Measurements from ENCODE around the gene LPIN1.
A peak's percentile ranks its signal among the peaks of the same experiment; 100 is the strongest.

The LPIN1 gene

GRCh38 chr2:11872247-11872947 lies 126.0 kb downstream of the LPIN1 start:
- DNase-seq = peak; percentile 51

GRCh38 chr2:11872948-11873269 lies 126.5 kb downstream of the LPIN1 start:
- DNase-seq = no peak

GRCh38 chr2:11873356-11874154 lies 127.1 kb downstream of the LPIN1 start:
- DNase-seq = no peak

- no peak for DNase-seq
Measured at GRCh38 chr2:11874861-11875260, 128.4 kb downstream of the LPIN1 start.

GRCh38 chr2:11875481-11875880 lies 129.0 kb downstream of the LPIN1 start:
- no peak for DNase-seq

DNA sequence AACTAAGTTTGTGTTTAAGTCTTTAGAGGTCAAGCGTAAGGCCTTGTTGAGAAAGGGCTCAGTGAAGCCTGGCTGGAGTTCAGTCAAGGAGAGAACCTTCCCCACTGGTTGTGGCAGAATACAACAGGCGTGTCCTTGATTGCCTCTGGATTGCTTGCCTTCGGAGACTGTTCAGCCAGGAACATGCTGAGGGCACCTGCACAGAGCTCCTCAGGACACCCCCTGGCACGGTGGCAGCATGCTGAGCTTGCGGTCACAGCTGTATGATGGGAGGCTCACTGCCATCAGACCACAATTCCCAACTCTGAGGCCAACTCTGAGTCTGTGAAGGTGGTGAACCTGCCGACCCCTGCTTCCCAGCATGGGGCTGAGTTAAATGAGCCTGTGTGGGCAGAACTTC lies 130.0 kb downstream of the LPIN1 start:
- DNase-seq = no peak

- no peak for DNase-seq
Measured at GRCh38 chr2:11876889-11877288, 130.5 kb downstream of the LPIN1 start.
